CD4-positive, alpha-beta T cell treated with Interferon gamma for 1 hour (primary cell): ENCODE measurements around the gene ATG12.

ENCODE experiments used
- DNase-seq: peaks from one replicate; pipeline ENCODE4 v3.0.0-alpha.2; 2020

Gene ATG12

DNA sequence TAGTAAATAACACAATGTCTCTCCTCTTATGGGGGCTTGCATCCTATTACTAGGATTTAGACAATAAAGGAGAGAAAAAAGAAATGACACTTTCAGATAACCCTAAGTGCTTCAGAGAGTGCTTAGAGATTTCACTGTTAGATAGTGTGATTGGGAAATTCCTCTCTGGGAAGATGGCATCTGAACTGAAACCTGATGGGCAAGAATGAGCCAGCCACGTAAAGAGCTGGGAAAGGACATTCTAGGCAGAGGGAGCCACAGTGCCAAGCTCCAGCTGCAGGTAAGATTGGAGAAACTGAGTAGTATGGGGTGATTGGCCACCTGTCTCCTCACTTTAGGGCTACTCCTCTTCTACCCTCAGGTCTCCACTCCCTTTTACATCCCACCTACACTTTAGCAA is 39.4 kb downstream of the ATG12 start:
- DNase-seq, result no peak

DNA sequence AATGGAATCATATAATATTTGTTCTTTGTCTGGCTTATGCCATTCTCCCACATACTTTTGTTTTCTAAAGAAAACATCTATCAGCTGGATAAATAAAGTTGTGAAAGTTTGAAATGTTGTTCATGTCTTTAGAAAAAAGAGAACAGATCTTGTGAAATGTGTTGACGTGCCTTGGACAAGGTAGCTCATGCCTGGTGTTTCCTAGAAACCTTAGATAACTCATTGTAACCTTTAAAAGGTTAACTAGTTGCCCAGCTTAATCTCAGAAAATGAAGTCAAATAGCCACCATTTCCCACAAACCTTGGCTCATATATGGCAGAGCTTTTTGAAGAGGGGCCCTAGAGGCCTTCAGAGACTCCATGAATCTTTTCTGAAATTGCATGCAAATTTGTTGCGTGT is 40.2 kb downstream of the ATG12 start:
- DNase-seq, result no peak

DNA sequence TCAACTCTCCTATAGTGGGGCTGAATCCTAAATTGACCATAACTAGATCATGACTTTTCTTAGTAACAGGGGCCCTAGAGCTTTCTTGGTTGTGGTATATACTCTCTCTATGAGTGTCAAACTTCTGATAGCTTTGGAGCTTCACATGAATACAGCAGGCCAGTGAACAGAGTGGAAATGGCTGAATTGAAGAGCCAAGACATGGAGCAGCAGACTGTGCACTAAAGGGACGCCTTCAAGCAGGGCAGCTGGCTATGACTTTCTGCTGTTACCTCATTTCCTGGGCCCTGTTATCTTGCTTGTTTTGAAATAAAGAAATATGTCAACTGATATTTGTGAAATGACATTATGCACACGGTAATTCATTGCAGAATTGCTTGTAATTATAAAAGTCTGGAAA is 41.3 kb downstream of the ATG12 start:
- DNase-seq, result no peak

DNA sequence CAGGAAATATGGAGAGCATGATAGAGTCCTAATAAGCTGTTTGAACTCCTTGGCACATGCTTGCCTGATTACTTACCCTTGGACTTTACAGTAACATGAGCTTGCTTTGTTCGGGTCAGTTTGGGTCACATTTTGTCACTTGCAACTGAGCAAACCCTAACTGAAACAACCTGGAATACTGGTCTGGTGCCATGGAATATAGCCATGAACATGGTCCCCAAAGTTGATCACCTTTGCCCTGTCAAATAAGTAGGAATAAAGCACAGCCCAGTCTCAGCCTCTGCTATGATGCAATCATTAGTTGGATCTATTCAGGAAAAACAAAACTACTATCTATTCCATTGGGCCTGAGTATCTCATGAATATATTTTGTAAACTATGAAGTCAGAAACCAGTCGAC is 43.1 kb downstream of the ATG12 start:
- DNase-seq, result no peak

DNA sequence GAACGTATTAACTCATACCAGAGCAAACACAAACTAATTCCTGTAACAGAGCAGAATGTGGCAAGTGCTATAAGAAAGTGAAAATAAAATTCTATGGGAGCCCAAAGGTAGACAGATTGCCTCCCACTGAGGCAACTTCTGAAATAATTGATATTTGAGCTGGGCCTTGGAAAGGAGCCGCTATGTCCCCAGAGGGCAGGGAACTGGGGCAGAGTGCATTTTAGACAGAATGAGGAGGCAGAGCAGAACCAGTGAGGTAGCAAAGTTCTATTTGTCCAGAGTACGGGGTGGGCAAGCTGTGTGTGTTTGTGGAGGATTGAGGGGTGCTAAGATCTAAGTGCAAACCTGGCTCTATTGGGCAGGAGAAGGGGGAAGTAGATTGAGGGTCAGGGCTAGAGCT is 44.7 kb downstream of the ATG12 start:
- no peak for DNase-seq

DNA sequence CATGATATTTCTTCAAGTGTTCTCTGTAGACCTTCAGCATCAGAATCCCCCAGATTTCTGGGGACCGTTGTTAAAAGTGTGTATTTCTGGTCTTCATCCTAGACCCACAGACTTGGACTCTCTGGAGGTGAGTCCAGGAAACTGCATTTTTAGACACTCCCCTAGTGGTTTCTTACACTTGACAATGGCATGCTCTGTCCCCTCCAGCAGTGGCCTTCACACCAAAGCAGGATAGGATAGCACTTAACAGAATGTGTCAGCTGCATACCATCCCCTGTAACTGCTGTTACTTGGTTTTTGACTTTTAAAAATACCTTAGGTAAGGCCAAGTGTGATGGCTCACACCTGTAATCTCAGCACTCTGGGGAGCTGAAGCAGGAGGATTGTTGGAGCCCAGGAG is 45.7 kb downstream of the ATG12 start:
- DNase-seq, result no peak

DNA sequence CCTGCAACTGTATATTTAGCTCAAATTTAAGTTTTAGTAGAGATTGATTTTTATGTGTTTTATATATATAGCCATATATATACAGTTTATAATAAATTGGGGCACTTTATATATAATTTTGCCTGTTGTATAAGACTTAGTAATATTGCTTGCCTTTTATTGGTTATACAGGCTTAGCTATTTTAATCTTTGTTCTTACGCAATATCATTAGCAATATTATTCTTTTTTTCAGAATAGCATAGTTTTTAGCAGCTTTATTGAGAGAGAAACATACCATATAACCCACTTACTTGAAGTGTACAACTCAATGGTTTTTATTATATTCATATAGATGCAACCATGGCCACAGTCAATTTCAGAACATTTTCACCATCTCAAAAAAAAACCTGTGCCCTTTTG is 52.9 kb downstream of the ATG12 start:
- DNase-seq, result no peak

DNA sequence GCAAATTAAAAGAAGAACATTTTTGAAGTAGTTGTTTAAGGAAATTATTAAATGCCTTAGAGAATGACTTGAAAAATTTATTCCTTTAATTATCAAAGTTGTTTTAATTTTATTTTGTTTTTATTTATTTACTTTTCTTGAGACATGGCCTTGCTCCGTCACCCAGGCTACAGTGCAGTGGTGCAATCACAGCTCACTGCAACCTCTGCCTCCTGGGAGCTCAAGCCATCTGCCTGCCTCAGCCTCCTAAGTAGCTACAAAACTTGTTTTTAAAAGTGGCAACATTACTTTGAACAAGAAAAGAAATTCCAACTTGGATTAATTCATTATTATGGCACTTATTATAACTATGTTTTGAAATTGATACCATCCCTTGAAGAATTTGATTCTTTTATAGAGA is 53.9 kb downstream of the ATG12 start:
- DNase-seq, result no peak

DNA sequence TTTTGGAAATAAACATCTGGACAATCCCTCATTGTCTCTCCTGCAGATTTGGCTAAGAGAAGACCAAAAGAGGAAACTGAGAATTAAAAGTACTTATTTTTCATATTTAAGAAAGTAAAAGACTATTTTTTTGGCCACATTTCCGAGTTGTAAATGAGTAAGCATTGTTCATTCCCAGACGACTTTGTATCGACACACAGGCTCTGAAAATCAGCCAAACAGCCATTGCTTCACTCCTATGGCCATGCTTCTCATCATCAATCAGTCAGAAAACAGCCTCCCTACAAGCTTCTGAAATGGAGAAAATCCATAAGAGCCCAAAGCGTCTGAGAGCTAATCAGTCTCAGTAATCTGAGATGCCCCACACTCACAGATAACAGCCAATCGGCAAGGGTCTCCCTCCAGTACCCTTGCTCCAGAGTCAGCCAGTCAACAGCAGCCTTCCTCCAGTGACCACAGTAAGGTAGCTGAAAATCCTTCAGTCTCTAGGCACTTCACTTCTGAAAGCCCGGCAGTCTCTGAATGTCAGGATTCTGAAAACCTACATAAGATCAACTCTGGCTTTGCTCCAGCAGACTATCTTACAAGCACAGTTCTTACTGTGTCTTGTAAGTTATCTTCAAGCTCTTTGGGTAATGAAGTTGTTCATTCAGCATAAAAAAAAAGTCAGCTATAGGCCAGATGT is 55.8 kb downstream of the ATG12 start:
- no peak for DNase-seq

DNA sequence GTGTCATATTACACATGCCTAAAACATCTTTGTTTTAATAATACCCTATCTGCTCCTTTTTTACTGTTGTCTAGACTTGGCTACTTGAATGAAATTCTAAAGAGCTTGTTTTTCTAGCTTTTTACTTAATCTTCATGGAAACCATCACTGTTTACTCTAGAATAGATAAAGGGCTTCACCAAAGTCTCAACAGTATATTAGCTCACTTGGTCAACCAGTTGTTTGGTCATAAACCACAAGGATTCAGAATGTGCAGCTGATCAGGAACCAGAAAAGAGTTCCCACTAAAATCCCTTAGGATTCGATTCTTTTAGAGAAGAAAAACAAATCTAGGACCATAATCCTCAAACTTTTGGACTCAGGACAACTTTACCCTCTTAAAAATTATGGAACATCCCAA is 62.9 kb downstream of the ATG12 start:
- DNase-seq, result no peak
